Brain microvascular endothelial cell (primary cell): ENCODE measurements around the gene INTS6L.
"Not testable (repeated sequence)": the region's sequence is repeated elsewhere in the genome, so short reads cannot be mapped to it uniquely, and the experiment has no call there.

Source experiments
- DNase-seq: peaks from one replicate; pipeline ENCODE4 v3.0.0-alpha.2; 2020
- H3K27ac ChIP-seq: fragments of 250-450 bp; sonication (Bioruptor Pico); 2 replicates; pipeline ENCODE4 v1.5.1; 2020; ENCODE audit warnings: mild to moderate bottlenecking, moderate library complexity
- H3K27me3 ChIP-seq: fragments of 250-450 bp; sonication (Bioruptor Pico); replicated peaks from 2 replicates; pipeline ENCODE4 v1.5.1; 2020; ENCODE audit warnings: mild to moderate bottlenecking
- H3K36me3 ChIP-seq: fragments of 250-450 bp; sonication (Bioruptor Pico); replicated peaks from 2 replicates; pipeline ENCODE4 v1.5.1; 2020; ENCODE audit warnings: mild to moderate bottlenecking
- H3K4me3 ChIP-seq: 2 replicates; pipeline ENCODE4 v1.5.1; 2011; ENCODE audit warnings: low read depth, mild to moderate bottlenecking, control low read depth, low read length, moderate library complexity
- in situ Hi-C: cut with HindIII; loops from 2 replicates; pipeline ENCODE4 v1.10.0; 2017; ENCODE audit warnings: low sequenced_read_pairs, low pct_ligation_motif_present
- TF ChIP-seq, protein P1 (sequence below): IDR thresholded peaks from 2 replicates; pipeline ENCODE4 v1.5.1; 2011; ENCODE audit warnings: low read depth, mild to moderate bottlenecking, moderate library complexity, low read length, control low read depth, inconsistent platforms; ENCODE audit errors: missing control alignments

Gene INTS6L

DNA sequence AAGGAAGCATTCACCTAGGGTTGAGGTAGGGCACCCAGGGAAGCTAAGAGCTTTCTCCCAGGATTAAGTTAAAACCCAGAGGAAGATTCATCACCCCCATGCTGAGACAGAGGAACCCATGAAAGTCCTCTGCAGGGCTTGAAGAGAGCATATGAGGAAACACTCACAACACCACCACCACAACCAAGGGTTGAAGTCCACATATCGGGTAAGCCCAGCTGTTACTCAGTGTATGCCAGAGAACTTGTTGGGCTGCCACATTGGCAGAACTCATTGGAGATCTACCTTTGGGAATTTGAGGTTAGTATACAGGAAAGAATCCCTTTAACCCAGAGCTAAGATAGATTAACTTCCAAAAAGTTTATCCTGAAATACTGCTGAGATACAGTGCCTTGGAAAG lies 75.1 kb downstream of the INTS6L start:
- DNase-seq = no peak
- Histone ChIP-seq H3K36me3 (no peaks in the 10 kb centered on the region), H3K27me3 (no peaks in the 10 kb centered on the region), H3K4me3 (no peak overlapping the region), H3K27ac (no peak overlapping the region)
- in situ Hi-C loops = no loop called here
- TF ChIP-seq, protein P1, sequence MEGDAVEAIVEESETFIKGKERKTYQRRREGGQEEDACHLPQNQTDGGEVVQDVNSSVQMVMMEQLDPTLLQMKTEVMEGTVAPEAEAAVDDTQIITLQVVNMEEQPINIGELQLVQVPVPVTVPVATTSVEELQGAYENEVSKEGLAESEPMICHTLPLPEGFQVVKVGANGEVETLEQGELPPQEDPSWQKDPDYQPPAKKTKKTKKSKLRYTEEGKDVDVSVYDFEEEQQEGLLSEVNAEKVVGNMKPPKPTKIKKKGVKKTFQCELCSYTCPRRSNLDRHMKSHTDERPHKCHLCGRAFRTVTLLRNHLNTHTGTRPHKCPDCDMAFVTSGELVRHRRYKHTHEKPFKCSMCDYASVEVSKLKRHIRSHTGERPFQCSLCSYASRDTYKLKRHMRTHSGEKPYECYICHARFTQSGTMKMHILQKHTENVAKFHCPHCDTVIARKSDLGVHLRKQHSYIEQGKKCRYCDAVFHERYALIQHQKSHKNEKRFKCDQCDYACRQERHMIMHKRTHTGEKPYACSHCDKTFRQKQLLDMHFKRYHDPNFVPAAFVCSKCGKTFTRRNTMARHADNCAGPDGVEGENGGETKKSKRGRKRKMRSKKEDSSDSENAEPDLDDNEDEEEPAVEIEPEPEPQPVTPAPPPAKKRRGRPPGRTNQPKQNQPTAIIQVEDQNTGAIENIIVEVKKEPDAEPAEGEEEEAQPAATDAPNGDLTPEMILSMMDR = no peak

DNA sequence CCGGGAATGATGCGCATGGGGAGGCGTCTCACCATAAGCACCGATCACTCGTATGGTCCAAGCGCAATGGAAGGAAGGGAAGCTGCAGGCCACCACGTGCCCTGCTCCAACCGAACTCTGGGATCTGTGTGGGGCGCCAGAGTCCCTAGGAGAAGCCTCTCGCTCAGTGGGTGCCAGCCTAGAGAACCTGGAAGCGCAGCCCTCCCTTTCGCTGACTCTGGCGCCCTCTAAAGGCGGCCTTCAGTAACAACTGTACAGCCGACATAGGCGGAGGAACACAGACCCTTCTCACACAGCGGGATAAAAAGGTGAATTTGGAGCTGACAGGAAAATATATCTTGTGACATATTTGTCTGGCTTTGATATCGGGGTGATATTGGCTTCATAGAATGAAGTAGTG lies 76.0 kb downstream of the INTS6L start:
- TF ChIP-seq, protein P1 = peak; percentile 56
- Histone ChIP-seq H3K4me3 (no peak overlapping the region), H3K36me3 (no peaks in the 10 kb centered on the region), H3K27ac (no peak overlapping the region), H3K27me3 (no peaks in the 10 kb centered on the region)
- no peak for DNase-seq
- in situ Hi-C loops = no loop called here

DNA sequence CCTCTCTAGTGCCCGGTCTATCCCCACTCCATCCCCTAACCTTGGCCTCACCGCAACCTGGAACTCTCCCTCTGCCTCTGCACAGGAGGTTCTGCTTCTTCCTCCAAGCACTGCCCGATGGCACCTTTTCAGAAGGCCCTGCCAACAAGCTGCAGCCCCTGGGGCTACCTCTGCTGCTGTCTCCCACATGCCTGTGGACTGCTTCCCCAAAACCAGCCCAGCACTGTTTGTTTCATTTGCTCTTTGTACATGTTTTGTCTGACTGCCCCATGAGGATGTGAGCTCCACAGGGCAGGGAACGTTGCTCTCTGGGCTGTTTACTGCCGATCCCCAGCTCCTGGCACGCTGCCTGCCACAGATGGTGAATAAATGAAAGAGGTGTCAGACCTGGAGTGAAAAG lies 85.4 kb downstream of the INTS6L start:
- no peak overlapping the region for H3K4me3 ChIP-seq
- no peak overlapping the region for H3K27ac ChIP-seq
- no peak for DNase-seq
- H3K27me3 ChIP-seq = no peaks in the 10 kb centered on the region
- no peaks in the 10 kb centered on the region for H3K36me3 ChIP-seq
- in situ Hi-C loops = no loop called here
- TF ChIP-seq, protein P1 = no peak

DNA sequence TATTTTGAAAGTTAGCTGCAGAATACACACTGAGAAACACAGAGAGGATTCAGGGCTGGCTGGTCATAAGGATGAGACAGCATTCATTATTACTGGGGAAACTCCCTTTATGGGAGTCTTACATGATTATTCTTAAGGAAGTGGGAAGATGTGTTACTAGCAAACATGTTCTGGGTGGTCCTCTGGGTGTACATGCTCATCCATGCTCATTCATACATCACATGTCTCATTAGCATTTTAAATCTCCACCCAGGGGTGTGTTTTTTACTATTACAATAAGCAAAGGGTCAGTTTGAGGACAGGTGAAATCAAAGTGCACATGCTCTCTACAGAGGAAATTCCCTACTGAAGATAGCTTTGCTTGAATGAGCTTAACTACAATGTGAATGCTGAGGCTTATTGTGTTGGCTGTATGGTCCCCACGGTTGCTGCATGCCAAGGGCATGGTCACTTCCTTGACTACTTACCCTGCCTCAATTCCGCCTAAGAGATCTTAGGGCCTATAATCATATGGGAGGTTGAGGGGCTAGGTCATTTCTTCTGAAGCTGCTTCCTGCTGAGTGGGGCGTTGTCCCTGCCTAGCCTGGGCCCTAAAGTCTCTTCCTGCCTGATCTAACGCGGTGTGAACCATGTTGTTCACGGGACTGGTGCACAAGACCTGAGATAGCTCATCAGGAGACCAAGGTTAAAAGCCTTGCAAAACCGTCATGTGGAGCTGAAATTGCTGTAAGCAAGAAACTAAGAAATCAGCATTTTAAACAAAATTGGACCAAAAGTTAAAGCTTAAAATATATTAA lies 104.1 kb downstream of the INTS6L start:
- H3K27ac ChIP-seq, DNase-seq, H3K36me3 ChIP-seq, H3K27me3 ChIP-seq, H3K4me3 ChIP-seq, in situ Hi-C loops: not testable (repeated sequence)

DNA sequence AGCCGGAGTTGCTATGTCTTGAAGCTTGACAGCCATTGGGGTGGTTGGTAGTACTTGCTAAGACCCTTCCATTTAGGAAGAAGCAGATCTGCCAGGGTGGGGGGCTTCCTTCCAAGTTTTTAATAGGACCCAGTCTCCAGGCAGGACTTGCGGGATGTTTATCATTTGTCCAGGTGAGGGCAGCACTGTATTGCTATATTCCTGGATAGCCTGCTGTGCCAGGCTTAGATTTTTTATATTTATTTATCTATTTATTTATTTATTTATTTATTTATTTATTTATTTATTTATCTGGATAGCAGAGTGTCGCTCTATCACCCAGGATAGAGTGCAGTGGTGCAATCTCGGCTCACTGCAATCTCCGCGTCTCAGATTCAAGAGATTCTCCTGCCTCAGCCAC lies 105.5 kb downstream of the INTS6L start:
- Histone ChIP-seq H3K36me3 (no peaks in the 10 kb centered on the region), H3K4me3 (no peak overlapping the region), H3K27me3 (no peaks in the 10 kb centered on the region), H3K27ac (no peak overlapping the region)
- TF ChIP-seq, protein P1 = no peak
- in situ Hi-C loops = no loop called here
- no peak for DNase-seq

DNA sequence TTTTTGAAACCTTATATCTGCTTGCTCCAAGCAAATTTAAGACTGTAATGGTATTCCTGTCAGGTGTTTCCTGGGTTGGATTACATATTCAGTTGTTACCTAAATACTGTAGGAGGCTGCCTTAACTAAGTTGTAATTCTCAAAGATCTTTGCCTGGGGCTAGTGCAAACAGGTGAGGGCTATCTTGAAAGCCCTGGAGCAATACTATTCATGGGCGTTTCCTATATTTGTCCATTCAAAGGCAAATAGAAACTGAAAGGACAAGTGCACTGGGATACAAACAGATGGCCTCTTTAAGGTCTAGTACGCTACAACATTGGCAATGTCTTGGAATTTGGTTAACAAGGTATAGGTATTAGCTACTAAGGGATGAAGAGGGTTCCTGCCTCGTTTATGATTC lies 108.9 kb downstream of the INTS6L start:
- Histone ChIP-seq H3K36me3 (no peaks in the 10 kb centered on the region), H3K27ac (no peak overlapping the region), H3K27me3 (no peaks in the 10 kb centered on the region), H3K4me3 (no peak overlapping the region)
- TF ChIP-seq, protein P1 = no peak
- in situ Hi-C loops = no loop called here
- no peak for DNase-seq
